Activated naive CD4-positive, alpha-beta T cell treated with anti-CD3 and anti-CD28 coated beads, Interleukin-2, amount 50 U/mL, for 16 hours (primary cell): ENCODE data around the gene FCF1.
"Not testable (repeated sequence)": the region's sequence is repeated elsewhere in the genome, so short reads cannot be mapped to it uniquely, and the experiment has no call there.

Source experiments
- DNase-seq: peaks from one replicate; pipeline ENCODE4 v3.0.0-alpha.2; 2020

The FCF1 gene

GRCh38 chr14:74703043-74703442, 9.9 kb upstream of the FCF1 start:
- DNase-seq, result no peak

GRCh38 chr14:74704656-74705055, 8.3 kb upstream of the FCF1 start:
- DNase-seq, result no peak

GRCh38 chr14:74705613-74706500, 7.1 kb upstream of the FCF1 start:
- DNase-seq, result no peak

- DNase-seq, result no peak
These were observed 2.5 kb upstream of the FCF1 start for GRCh38 chr14:74710480-74710879.

- DNase-seq, result no peak
These were observed 1.3 kb upstream of the FCF1 start for GRCh38 chr14:74711651-74712050.

- DNase-seq, result no peak
These were observed 421 bp downstream of the FCF1 start for GRCh38 chr14:74713395-74713735.

GRCh38 chr14:74720526-74720925, 7.6 kb downstream of the FCF1 start:
- DNase-seq, result no peak

GRCh38 chr14:74723134-74723533, 10.2 kb downstream of the FCF1 start:
- no peak for DNase-seq

GRCh38 chr14:74732387-74732786, 19.4 kb downstream of the FCF1 start:
- no peak for DNase-seq

GRCh38 chr14:74733221-74733620, 20.3 kb downstream of the FCF1 start:
- no peak for DNase-seq

- DNase-seq, result no peak
These were observed 22.2 kb downstream of the FCF1 start for GRCh38 chr14:74735125-74735524.

- no peak for DNase-seq
These were observed 24.9 kb downstream of the FCF1 start for GRCh38 chr14:74737753-74738325.

GRCh38 chr14:74739293-74740030, 26.5 kb downstream of the FCF1 start:
- no peak for DNase-seq

GRCh38 chr14:74747237-74747636, 34.3 kb downstream of the FCF1 start:
- no peak for DNase-seq

GRCh38 chr14:74754157-74754556, 41.2 kb downstream of the FCF1 start:
- DNase-seq, result no peak

GRCh38 chr14:74754899-74755298, 42.0 kb downstream of the FCF1 start:
- no peak for DNase-seq

GRCh38 chr14:74756326-74756725, 43.4 kb downstream of the FCF1 start:
- no peak for DNase-seq

- DNase-seq, result not testable (repeated sequence)
These were observed 45.6 kb downstream of the FCF1 start for GRCh38 chr14:74758505-74758904.

- peak; percentile 90 for DNase-seq
These were observed 50.2 kb downstream of the FCF1 start, which contains the start of gene YLPM1 for GRCh38 chr14:74762917-74763802. Gene YLPM1 (plus strand): TSS chr14:74763316. CDS start chr14:74763490, 174 bp downstream.

GRCh38 chr14:74763803-74764531, 51.0 kb downstream of the FCF1 start:
- DNase-seq, result peak; percentile 15

GRCh38 chr14:74765721-74766120, 52.8 kb downstream of the FCF1 start:
- no peak for DNase-seq

- DNase-seq, result no peak
These were observed 58.5 kb downstream of the FCF1 start for GRCh38 chr14:74771399-74771798.
